OCI-LY7 (cell line): ENCODE measurements around the gene PFKFB4. TPM values are rescaled to one million over a fixed set of nuclear protein-coding genes. Genes with fewer than 3 reads are reported as not detected.

Experiments used
- BruUV-seq: library from RNA; stranded (reverse); fragments of 400-500 nt; replicated peaks from 2 replicates; lab custom pipeline; 2021; lab: Mats Ljungman, UMichigan
- CTCF ChIA-PET: fragments of 300-600 bp; sonication (Branson Sonifier 250); formaldehyde crosslinking; loops from one replicate; lab custom pipeline; 2022; ENCODE audit warnings: antibody characterized with exemption; ENCODE audit not compliant: unreplicated experiment; lab: Charles Lee
- POLR2A ChIA-PET: fragments of 300-600 bp; sonication (Branson Sonifier 250); formaldehyde crosslinking; loops from one replicate; lab custom pipeline; 2022; ENCODE audit warnings: antibody characterized with exemption; lab: Charles Lee
- DNase-seq: peaks from one replicate; pipeline ENCODE4 v3.0.0-alpha.2; 2015; ENCODE audit warnings: low spot score
- H2AFZ ChIP-seq: fragments of 200-600 bp; sonication (generic), shearing (Covaris generic); 2 replicates; pipeline ENCODE4 v1.6.1; 2014; ENCODE audit warnings: mild to moderate bottlenecking, antibody characterized with exemption, low read length, moderate library complexity
- H3K27ac ChIP-seq: fragments of 200-600 bp; sonication (generic); 2 replicates; pipeline ENCODE4 v1.5.1; 2014; ENCODE audit warnings: mixed run types, low read depth, mild to moderate bottlenecking, moderate library complexity, low read length, inconsistent platforms; ENCODE audit not compliant: poor library complexity, severe bottlenecking
- H3K36me3 ChIP-seq: fragments of 200-600 bp; sonication (generic); 2 replicates; pipeline ENCODE4 v1.6.1; 2014; ENCODE audit warnings: mild to moderate bottlenecking, antibody characterized with exemption, low read length, moderate library complexity, mixed read lengths; ENCODE audit not compliant: insufficient read depth
- H3K4me1 ChIP-seq: fragments of 200-600 bp; sonication (generic); 2 replicates; pipeline ENCODE4 v1.5.1; 2014; ENCODE audit warnings: mild to moderate bottlenecking, low read length; ENCODE audit not compliant: insufficient read depth, poor library complexity, severe bottlenecking
- H3K4me2 ChIP-seq: fragments of 200-600 bp; sonication (generic); 2 replicates; pipeline ENCODE4 v1.6.1; 2014; ENCODE audit warnings: mild to moderate bottlenecking, low read length
- H3K4me3 ChIP-seq: fragments of 200-600 bp; sonication (generic); 2 replicates; pipeline ENCODE4 v1.5.1; 2014; ENCODE audit warnings: mild to moderate bottlenecking, low read depth, low read length; ENCODE audit not compliant: poor library complexity, severe bottlenecking
- H3K79me2 ChIP-seq: fragments of 200-600 bp; sonication (generic); 2 replicates; pipeline ENCODE4 v1.6.1; 2016; ENCODE audit warnings: low read depth, mild to moderate bottlenecking, low read length, moderate library complexity, mixed read lengths; ENCODE audit not compliant: insufficient read depth
- H3K9me2 ChIP-seq: fragments of 200-600 bp; sonication (generic); 2 replicates; pipeline ENCODE4 v1.6.1; 2016; ENCODE audit warnings: mild to moderate bottlenecking, low read length, mixed read lengths; ENCODE audit not compliant: insufficient read depth
- H3K9me3 ChIP-seq: fragments of 200-600 bp; sonication (generic); 2 replicates; pipeline ENCODE4 v1.6.1; 2014; ENCODE audit warnings: mild to moderate bottlenecking, mixed run types, low read length, mixed read lengths
- H4K20me1 ChIP-seq: fragments of 200-600 bp; sonication (generic); 2 replicates; pipeline ENCODE4 v1.6.1; 2014; ENCODE audit warnings: mild to moderate bottlenecking, antibody characterized with exemption, low read length, moderate library complexity, mixed read lengths; ENCODE audit not compliant: insufficient read depth
- EZH2phosphoT487 ChIP-seq: fragments of 200-600 bp; sonication (generic); IDR thresholded peaks from 2 replicates; pipeline ENCODE4 v1.6.1; 2018; ENCODE audit warnings: low read depth, borderline replicate concordance, mild to moderate bottlenecking, mixed run types, antibody characterized with exemption, low read length, moderate library complexity, mixed read lengths
- intact Hi-C: fragments of 100-400 bp; cut with micrococcal nuclease; formaldehyde crosslinking; loops from one replicate; pipeline ENCODE4 v1.10.0; 2022; ENCODE audit not compliant: unreplicated experiment
- total RNA-seq, 2 experiments: library from RNA; depleted of rRNA in 1 of 2; stranded (reverse); fragments of >200 nt in 1 of 2; shearing (Covaris generic) in 1 of 2; gene quantifications; 2 replicates each; pipeline ENCODE4 v1.2.3, GENCODE V29; 2014 to 2022
- TF ChIP-seq, protein P1 (sequence below): fragments of 200-600 bp; sonication (generic); conservative IDR thresholded peaks from 2 replicates; pipeline ENCODE4 v1.5.1; 2014; ENCODE audit warnings: mild to moderate bottlenecking, antibody characterized with exemption, low read length, moderate library complexity, mixed read lengths

The PFKFB4 gene
- total RNA-seq, 2 experiments from 2014 or later: 5.0 to 29.0 TPM

DNA sequence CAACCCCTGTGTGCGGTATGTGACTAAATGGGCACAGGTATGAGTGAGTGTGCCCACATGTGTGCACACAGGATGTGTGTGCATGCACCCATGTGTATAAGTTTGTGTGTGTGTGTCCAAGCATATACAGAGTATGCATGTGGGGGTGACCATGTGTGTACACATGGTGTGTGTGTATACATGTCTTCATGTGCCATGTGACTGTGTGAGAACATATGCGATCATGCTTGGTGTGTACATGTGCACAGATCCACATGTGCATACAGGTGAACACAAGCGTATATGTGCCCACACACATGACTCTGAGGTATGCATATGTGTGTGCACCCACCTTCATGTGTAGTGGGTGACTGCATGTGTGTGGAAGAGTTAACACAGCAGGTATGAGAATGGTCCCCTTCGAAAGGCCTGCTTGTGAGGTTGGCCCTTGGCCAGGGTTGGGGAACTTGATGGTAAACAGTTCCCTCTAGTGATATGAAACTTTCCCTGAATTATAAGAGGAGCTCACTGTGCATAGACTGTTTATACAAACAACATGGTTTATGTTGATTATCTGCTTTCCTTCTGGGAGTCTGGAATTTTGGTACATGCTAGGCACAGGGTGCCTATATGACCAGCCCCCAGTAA lies 10.3 kb downstream of the PFKFB4 start:
- intact Hi-C loops: loop anchor here (5.0 kb wide), 2 partner anchors 39 to 274 kb away; no protein-coding TSS in a partner anchor
- no peaks in the 10 kb centered on the region for H3K9me2 ChIP-seq
- no peaks in the 10 kb centered on the region for H3K36me3 ChIP-seq
- TF ChIP-seq, protein P1, sequence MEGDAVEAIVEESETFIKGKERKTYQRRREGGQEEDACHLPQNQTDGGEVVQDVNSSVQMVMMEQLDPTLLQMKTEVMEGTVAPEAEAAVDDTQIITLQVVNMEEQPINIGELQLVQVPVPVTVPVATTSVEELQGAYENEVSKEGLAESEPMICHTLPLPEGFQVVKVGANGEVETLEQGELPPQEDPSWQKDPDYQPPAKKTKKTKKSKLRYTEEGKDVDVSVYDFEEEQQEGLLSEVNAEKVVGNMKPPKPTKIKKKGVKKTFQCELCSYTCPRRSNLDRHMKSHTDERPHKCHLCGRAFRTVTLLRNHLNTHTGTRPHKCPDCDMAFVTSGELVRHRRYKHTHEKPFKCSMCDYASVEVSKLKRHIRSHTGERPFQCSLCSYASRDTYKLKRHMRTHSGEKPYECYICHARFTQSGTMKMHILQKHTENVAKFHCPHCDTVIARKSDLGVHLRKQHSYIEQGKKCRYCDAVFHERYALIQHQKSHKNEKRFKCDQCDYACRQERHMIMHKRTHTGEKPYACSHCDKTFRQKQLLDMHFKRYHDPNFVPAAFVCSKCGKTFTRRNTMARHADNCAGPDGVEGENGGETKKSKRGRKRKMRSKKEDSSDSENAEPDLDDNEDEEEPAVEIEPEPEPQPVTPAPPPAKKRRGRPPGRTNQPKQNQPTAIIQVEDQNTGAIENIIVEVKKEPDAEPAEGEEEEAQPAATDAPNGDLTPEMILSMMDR: no peak
- TF ChIP-seq EZH2phosphoT487: no peak
- ChIA-PET CTCF (no interaction called here), POLR2A (interaction anchor here (0.7 to 1.1 kb wide), 2 partner anchors 10 to 67 kb away, joined by 3 read pairs; no protein-coding TSS in a partner anchor)
- no peaks in the 10 kb centered on the region for H3K4me1 ChIP-seq
- no peak overlapping the region for H3K4me2 ChIP-seq
- no peak overlapping the region for H2AFZ ChIP-seq
- no peaks in the 10 kb centered on the region for H4K20me1 ChIP-seq
- H3K4me3 ChIP-seq: no peak overlapping the region
- no TSS peak for BruUV-seq
- no peaks in the 10 kb centered on the region for H3K9me3 ChIP-seq
- H3K27ac ChIP-seq: no peak overlapping the region
- H3K79me2 ChIP-seq: no peaks in the 10 kb centered on the region
- DNase-seq: no peak

DNA sequence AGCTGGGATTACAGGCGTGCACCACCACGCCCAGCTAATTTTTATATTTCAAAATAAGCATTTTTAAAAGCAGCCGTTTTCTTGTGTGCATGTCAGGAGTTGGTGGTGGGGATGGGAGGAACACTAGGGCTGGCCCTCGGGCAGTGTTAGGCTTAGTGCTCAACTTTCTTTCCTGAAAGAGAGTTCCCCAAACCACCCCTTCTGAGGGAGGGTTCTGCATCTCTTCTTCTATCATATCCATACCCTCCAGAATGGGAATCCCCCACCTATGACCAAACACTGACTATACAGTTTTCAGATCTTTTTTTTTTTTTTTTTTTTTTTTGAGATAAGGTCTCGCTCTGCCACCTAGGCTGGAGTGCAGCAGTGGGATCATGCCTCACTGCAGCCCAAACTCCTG lies 12.5 kb downstream of the PFKFB4 start:
- Histone ChIP-seq H3K4me1 (no peaks in the 10 kb centered on the region), H2AFZ (no peak overlapping the region), H4K20me1 (no peaks in the 10 kb centered on the region), H3K9me2 (no peaks in the 10 kb centered on the region), H3K4me3 (no peak overlapping the region), H3K9me3 (no peaks in the 10 kb centered on the region), H3K27ac (no peak overlapping the region), H3K79me2 (no peaks in the 10 kb centered on the region), H3K4me2 (no peak overlapping the region), H3K36me3 (no peaks in the 10 kb centered on the region)
- no TSS peak for BruUV-seq
- DNase-seq: no peak
- CTCF ChIA-PET: no interaction called here
- intact Hi-C loops: no loop called here
- POLR2A ChIA-PET: no interaction called here
- TF ChIP-seq EZH2phosphoT487: no peak
- TF ChIP-seq, protein P1: no peak

GRCh38 chr3:48543271-48543866 lies 13.2 kb downstream of the PFKFB4 start:
- no TSS peak for BruUV-seq
- H3K4me1 ChIP-seq: no peaks in the 10 kb centered on the region
- H3K4me2 ChIP-seq: no peak overlapping the region
- H3K9me2 ChIP-seq: no peaks in the 10 kb centered on the region
- H3K36me3 ChIP-seq: no peaks in the 10 kb centered on the region
- ChIA-PET CTCF (no interaction called here), POLR2A (no interaction called here)
- H3K79me2 ChIP-seq: no peaks in the 10 kb centered on the region
- no peak overlapping the region for H3K4me3 ChIP-seq
- TF ChIP-seq EZH2phosphoT487: no peak
- TF ChIP-seq, protein P1: no peak
- no peak overlapping the region for H2AFZ ChIP-seq
- no peaks in the 10 kb centered on the region for H4K20me1 ChIP-seq
- H3K9me3 ChIP-seq: no peaks in the 10 kb centered on the region
- no peak overlapping the region for H3K27ac ChIP-seq
- intact Hi-C loops: no loop called here
- no peak for DNase-seq
